Measurements from ENCODE around the gene LIM2. TPM values are rescaled to one million over a fixed set of nuclear protein-coding genes. Genes with fewer than 3 reads are reported as not detected.

The LIM2 gene
- total RNA-seq, 1 experiment from 2014 or later, result not detected

- TF ChIP-seq ATF2 (CRISPR knock-in tag; IDR thresholded peaks at IDR 0.05; ENCODE audit: borderline replicate concordance, low read depth) (no peak), JUN (CRISPR knock-in tag; IDR thresholded peaks at IDR 0.05) (no peak), ZNF219 (CRISPR knock-in tag; IDR thresholded peaks at IDR 0.05; ENCODE audit: borderline replicate concordance) (no peak), NR1H2 (CRISPR knock-in tag; IDR thresholded peaks at IDR 0.05) (no peak), TEAD1 (CRISPR knock-in tag; IDR thresholded peaks at IDR 0.05) (no peak), ZBTB43 (CRISPR knock-in tag; IDR thresholded peaks at IDR 0.05) (no peak), STAT6 (CRISPR knock-in tag; conservative IDR thresholded peaks at IDR 0.05; ENCODE audit: low read depth) (no peak), GRHL2 (CRISPR knock-in tag; IDR thresholded peaks at IDR 0.05; ENCODE audit: insufficient replicate concordance, severe bottlenecking) (no peak)
Observed at GRCh38 chr19:51386882-51387520, 773 bp downstream of the LIM2 start (continued).

GRCh38 chr19:51382004-51382403 lies 5.8 kb downstream of the LIM2 start:
- Mint-ChIP-seq H3K4me1 (no peaks in the 10 kb centered on the region), H3K27ac (no peak overlapping the region), H3K4me3 (no peak overlapping the region), H3K36me3 (peaks cover 7% of the 10 kb centered on the region; the same call in 1 of the 2 replicates), H3K9me3 (peaks cover 26% of the 10 kb centered on the region), H3K27me3 (ENCODE audit: low read depth) (peaks cover 12% of the 10 kb centered on the region)
- no peak for DNase-seq (ENCODE audit: low spot score)
- TF ChIP-seq ERG (CRISPR knock-in tag; IDR thresholded peaks at IDR 0.05) (no peak), GRHL2 (CRISPR knock-in tag; IDR thresholded peaks at IDR 0.05; ENCODE audit: insufficient replicate concordance, severe bottlenecking) (no peak), MLX (CRISPR knock-in tag; IDR thresholded peaks at IDR 0.05) (no peak), ZSCAN18 (CRISPR knock-in tag; IDR thresholded peaks at IDR 0.05) (no peak), MYBL2 (CRISPR knock-in tag; IDR thresholded peaks at IDR 0.05) (no peak), E2F5 (CRISPR knock-in tag; IDR thresholded peaks at IDR 0.05) (no peak)
- no peak for ATAC-seq
- ChIA-PET POLR2A (no interaction called here), CTCF (interaction anchor here (0.7 to 1.3 kb wide), 3 partner anchors 9 to 318 kb away, joined by 3 to 4 read pairs (median 4); partner anchors contain the start of gene C19orf84)

All from WTC11 (cell line).